ENCODE results near the gene ERO1A.
A peak's percentile ranks its signal among the peaks of the same experiment; 100 is the strongest.

ERO1A gene

GRCh38 chr14:52711666-52712065 is 16.3 kb upstream of the ERO1A start:
- Mint-ChIP-seq H3K4me1 (ENCODE audit: low read depth) (peaks cover 33% of the 10 kb centered on the region), H3K4me3 (no peak overlapping the region), H3K27me3 (ENCODE audit: low read depth) (no peaks in the 10 kb centered on the region), H3K36me3 (ENCODE audit: low read depth) (peaks cover 56% of the 10 kb centered on the region), H3K27ac (no peak overlapping the region), H3K9me3 (no peaks in the 10 kb centered on the region)

DNA sequence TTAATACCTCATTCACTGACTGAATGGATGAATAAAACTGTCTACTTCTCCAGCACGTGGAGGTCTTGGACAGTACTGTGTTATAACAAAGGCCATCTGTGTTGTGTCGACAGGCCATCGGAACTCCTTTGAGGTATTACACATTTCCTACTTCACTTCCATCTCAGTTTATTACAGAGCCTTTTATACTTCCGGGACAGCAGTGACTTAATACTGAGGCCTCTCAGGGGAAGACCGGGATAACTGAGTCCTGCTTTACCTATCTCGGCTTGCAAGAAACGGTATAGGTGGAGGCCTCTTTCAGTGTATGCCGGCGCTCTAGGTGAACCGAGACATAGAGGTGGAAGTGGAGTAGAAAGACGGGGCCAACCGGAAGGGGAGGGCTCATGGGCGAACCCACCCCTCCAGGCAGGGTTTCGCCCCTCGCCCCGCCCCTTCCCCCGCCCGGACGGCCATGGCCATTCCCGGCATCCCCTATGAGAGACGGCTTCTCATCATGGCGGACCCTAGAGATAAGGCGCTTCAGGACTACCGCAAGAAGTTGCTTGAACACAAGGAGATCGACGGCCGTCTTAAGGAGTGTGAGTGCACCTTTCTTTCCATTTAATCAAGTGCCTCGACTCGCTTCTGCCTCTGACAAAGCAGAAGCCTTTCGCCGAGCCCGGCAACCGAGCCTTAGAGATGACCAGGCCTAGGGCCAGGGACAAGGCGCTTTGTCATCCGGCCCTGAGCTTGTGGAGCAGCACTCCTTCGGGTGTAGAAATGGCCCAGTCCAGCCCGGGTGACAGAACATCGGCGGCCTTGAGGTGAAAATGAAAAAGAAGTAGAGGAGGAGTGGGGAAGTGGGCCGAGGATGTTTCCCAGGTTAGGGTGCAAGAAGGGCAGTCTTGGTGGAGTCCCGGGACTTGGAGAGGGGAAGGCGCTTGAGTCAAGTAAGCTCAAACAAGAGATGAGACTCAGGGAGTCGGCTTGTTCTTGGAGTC is 11.7 kb upstream of the ERO1A start, which contains the start of gene PSMC6:
PSMC6 (plus strand) TSS at position 477 of the 983 bp plus-strand sequence; CDS start at position 497, 20 bp downstream.
- H3K4me1 Mint-ChIP-seq (ENCODE audit: low read depth), result peaks cover 40% of the 10 kb centered on the region
- H3K36me3 Mint-ChIP-seq (ENCODE audit: low read depth), result peaks cover 29% of the 10 kb centered on the region
- peak within 1 kb of the TSS; percentile 97 for H3K27ac Mint-ChIP-seq
- H3K4me3 Mint-ChIP-seq, result peak within 1 kb of the TSS; percentile 98
- H3K9me3 Mint-ChIP-seq, result no peaks in the 10 kb centered on the region
- peaks cover 5% of the 10 kb centered on the region for H3K27me3 Mint-ChIP-seq (ENCODE audit: low read depth)

DNA sequence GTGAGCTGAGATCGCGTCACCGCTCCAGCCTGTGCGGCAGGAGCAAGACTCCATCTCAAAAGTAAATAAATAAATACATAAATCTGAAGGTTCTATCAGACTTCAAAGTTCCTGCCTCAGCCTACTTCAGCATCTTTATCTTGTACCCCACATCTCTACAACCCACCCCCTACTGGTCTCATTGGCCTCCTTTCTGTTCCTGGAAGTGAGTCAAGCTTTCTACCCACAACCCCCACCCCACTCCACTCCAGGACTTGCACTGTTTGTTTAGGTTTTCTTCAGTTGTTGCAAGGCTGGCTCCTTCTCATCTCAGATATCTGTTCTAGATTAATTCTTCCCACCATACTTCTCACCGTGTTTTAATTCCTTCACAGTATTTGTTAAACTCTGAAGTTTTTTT is 10.9 kb upstream of the ERO1A start:
- Mint-ChIP-seq H3K36me3 (ENCODE audit: low read depth) (peaks cover 24% of the 10 kb centered on the region), H3K9me3 (no peaks in the 10 kb centered on the region), H3K27ac (peak overlapping the region; percentile 97), H3K4me3 (peak overlapping the region; percentile 98), H3K4me1 (ENCODE audit: low read depth) (peaks cover 38% of the 10 kb centered on the region), H3K27me3 (ENCODE audit: low read depth) (peaks cover 5% of the 10 kb centered on the region)

DNA sequence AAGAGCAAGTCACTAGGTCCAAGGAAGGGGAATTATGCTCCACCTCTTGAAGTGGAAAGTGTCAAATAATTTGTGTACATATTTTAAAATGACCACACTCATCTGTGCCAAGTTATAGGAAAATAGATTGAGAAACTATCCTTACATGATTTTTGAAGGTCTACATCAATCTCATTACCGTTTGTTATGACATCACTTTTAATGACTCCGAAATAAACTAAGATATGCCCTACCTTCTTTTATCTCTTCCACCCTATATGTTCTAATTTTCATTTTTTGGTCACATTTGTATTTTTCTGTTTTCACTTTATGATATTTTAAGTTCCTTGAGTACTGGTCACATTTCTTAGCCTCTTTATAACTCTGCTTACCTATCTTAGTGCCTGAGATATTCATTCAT is 8.3 kb upstream of the ERO1A start:
- peaks cover 26% of the 10 kb centered on the region for H3K4me1 Mint-ChIP-seq (ENCODE audit: low read depth)
- H3K36me3 Mint-ChIP-seq (ENCODE audit: low read depth), result peaks cover 12% of the 10 kb centered on the region
- no peak overlapping the region for H3K4me3 Mint-ChIP-seq
- H3K9me3 Mint-ChIP-seq, result no peaks in the 10 kb centered on the region
- peaks cover 5% of the 10 kb centered on the region for H3K27me3 Mint-ChIP-seq (ENCODE audit: low read depth)
- H3K27ac Mint-ChIP-seq, result no peak overlapping the region

GRCh38 chr14:52703225-52703624 is 7.9 kb upstream of the ERO1A start:
- Mint-ChIP-seq H3K4me3 (no peak overlapping the region), H3K27me3 (ENCODE audit: low read depth) (peaks cover 5% of the 10 kb centered on the region), H3K4me1 (ENCODE audit: low read depth) (peaks cover 21% of the 10 kb centered on the region), H3K9me3 (no peaks in the 10 kb centered on the region), H3K27ac (no peak overlapping the region), H3K36me3 (ENCODE audit: low read depth) (peaks cover 8% of the 10 kb centered on the region)

DNA sequence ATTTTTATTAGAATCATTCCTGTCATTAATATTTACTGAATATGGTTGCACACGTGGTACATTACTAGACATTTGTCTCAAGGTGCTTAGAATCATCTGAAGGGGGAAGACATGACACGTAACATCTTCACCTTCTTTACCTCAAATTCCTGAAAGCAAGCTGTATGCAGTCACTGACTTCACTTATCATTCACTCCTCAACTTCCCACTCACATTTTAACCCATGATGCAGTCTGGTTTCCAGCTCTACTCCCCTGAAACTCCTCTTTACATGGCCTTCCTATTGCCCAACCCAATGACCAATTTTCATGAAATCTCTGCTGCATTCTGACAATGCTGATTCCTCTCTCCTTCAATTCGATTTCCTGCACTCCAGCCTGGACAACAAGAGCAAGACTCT is 5.9 kb upstream of the ERO1A start:
- Mint-ChIP-seq H3K4me1 (ENCODE audit: low read depth) (peaks cover 12% of the 10 kb centered on the region), H3K4me3 (no peak overlapping the region), H3K27ac (no peak overlapping the region), H3K9me3 (no peaks in the 10 kb centered on the region), H3K27me3 (ENCODE audit: low read depth) (peaks cover 5% of the 10 kb centered on the region), H3K36me3 (ENCODE audit: low read depth) (peaks cover 2% of the 10 kb centered on the region)

- Mint-ChIP-seq H3K4me1 (ENCODE audit: low read depth) (peaks cover 12% of the 10 kb centered on the region), H3K27ac (no peak overlapping the region), H3K9me3 (no peaks in the 10 kb centered on the region), H3K4me3 (no peak overlapping the region), H3K27me3 (ENCODE audit: low read depth) (peaks cover 5% of the 10 kb centered on the region), H3K36me3 (ENCODE audit: low read depth) (peaks cover 2% of the 10 kb centered on the region)
Observed at GRCh38 chr14:52700701-52701172, 5.4 kb upstream of the ERO1A start.

GRCh38 chr14:52694761-52695480 is 437 bp downstream of the ERO1A start:
- no peaks in the 10 kb centered on the region for H3K9me3 Mint-ChIP-seq
- H3K27ac Mint-ChIP-seq, result peak overlapping the region; percentile 99
- peaks cover 20% of the 10 kb centered on the region for H3K36me3 Mint-ChIP-seq (ENCODE audit: low read depth)
- no peaks in the 10 kb centered on the region for H3K27me3 Mint-ChIP-seq (ENCODE audit: low read depth)
- peak overlapping the region; percentile 98 for H3K4me3 Mint-ChIP-seq
- peaks cover 41% of the 10 kb centered on the region for H3K4me1 Mint-ChIP-seq (ENCODE audit: low read depth)

- Mint-ChIP-seq H3K4me1 (ENCODE audit: low read depth) (peaks cover 46% of the 10 kb centered on the region), H3K27ac (peak overlapping the region; percentile 60), H3K27me3 (ENCODE audit: low read depth) (no peaks in the 10 kb centered on the region), H3K9me3 (no peaks in the 10 kb centered on the region), H3K36me3 (ENCODE audit: low read depth) (peaks cover 22% of the 10 kb centered on the region), H3K4me3 (peak overlapping the region; percentile 82)
Observed at GRCh38 chr14:52693532-52693931, 1.8 kb downstream of the ERO1A start.

- Mint-ChIP-seq H3K36me3 (ENCODE audit: low read depth) (peaks cover 22% of the 10 kb centered on the region), H3K27ac (no peak overlapping the region), H3K27me3 (ENCODE audit: low read depth) (no peaks in the 10 kb centered on the region), H3K4me1 (ENCODE audit: low read depth) (peaks cover 51% of the 10 kb centered on the region), H3K4me3 (peak overlapping the region; percentile 82), H3K9me3 (no peaks in the 10 kb centered on the region)
Observed at GRCh38 chr14:52693036-52693435, 2.3 kb downstream of the ERO1A start.

DNA sequence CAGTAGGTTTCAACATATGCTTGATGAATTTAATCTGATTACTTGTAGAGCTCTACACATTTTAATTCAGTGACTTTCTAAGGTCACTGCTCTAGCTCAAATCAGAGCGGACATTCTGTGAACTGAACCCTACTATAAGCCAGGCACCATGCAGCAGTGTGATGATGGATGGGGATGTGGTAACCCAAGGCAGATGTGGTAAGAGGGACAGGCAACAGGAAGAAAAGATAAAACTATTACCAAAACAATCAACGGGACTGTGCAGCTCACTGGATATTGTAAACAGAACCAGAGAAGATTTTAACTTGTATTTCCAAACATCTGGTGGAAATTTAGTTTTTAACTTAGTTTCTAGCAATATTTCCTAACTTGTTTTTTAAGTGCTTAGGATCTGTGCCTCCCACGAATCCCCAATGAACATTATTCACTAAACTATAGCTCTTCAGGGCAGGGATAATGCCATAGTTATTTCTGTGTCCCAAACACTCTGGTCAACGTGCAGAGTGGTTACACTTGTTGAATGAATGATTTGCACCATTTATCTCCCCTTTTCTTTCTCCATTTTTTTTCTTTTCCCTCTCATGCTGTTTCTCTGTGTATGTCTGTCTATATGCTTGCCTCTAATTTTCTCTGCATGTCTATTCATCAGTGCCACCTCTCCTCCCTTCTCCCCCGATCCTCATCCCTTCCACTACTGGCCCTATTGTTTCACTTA is 3.0 kb downstream of the ERO1A start:
- Mint-ChIP-seq H3K27me3 (ENCODE audit: low read depth) (no peaks in the 10 kb centered on the region), H3K4me3 (peak overlapping the region; percentile 73), H3K4me1 (ENCODE audit: low read depth) (peaks cover 58% of the 10 kb centered on the region), H3K27ac (peak overlapping the region; percentile 64), H3K9me3 (no peaks in the 10 kb centered on the region), H3K36me3 (ENCODE audit: low read depth) (peaks cover 22% of the 10 kb centered on the region)

DNA sequence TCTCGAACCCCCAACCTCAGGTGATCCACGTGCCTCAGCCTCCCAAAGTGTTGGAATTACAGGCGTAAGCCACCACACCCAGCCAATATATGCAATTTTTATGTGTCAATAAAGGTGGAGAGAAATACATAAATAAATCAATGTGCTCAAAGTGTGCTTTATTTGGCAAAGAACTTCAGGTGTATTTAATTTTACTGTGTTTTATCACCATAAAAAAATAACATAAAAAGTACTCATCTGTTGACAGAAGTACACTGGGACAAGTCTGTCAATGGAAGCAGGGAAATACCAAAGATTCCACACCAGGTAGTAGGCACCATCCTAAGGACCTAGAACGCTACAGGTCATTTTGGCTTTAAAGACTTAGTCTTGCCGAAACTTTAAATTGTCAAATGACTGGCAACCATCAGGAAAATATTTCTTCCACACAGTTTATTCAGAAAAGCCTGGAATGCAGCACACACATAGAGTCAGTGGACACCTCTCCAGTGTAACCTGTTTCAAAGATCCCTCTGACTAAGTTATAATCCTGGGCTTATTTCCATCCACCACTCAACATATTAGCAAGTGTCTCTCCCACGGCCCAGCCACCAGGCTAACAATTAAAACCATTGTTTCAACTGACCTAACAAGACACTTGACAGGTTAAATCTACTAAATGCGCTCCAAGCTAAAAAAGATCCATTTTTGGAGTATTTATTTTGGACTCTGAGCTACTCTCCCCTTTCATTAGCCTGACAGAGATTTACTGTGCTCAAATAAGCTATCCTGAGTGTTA is 4.2 kb downstream of the ERO1A start:
- Mint-ChIP-seq H3K9me3 (no peaks in the 10 kb centered on the region), H3K27me3 (ENCODE audit: low read depth) (no peaks in the 10 kb centered on the region), H3K4me1 (ENCODE audit: low read depth) (peaks cover 61% of the 10 kb centered on the region), H3K4me3 (no peak overlapping the region), H3K27ac (no peak overlapping the region), H3K36me3 (ENCODE audit: low read depth) (peaks cover 20% of the 10 kb centered on the region)

DNA sequence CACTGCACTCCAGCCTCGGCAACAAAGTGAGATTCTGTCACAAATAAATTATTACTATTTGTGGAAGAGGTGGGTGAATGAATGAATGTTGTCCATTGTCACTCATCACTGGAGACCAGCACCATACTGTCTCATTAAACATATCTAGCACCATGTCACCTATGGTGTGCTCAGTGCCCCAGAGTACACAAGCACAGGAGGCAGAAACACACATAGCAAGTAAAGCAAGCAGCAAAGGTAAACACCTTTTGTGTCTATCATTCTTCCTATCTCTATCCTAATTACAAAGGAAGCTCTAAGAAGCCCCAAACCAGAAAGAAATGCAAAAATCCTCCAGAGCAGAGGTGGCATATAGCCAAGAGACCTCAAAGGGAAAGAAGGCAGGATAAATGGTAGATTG is 9.2 kb downstream of the ERO1A start:
- no peaks in the 10 kb centered on the region for H3K9me3 Mint-ChIP-seq
- H3K27ac Mint-ChIP-seq, result no peak overlapping the region
- H3K4me1 Mint-ChIP-seq (ENCODE audit: low read depth), result peaks cover 48% of the 10 kb centered on the region
- no peaks in the 10 kb centered on the region for H3K27me3 Mint-ChIP-seq (ENCODE audit: low read depth)
- H3K4me3 Mint-ChIP-seq, result no peak overlapping the region
- H3K36me3 Mint-ChIP-seq (ENCODE audit: low read depth), result peaks cover 5% of the 10 kb centered on the region

Data from T-helper 1 cell treated with Interleukin-12 subunit alpha and Interleukin-12 subunit beta and Interleukin-4 antibody, amounts not matched to agents 30 μg/mL and 1 μg/mL, for 36 hours (primary cell).